ENCODE results near the gene CBX3.

DNA sequence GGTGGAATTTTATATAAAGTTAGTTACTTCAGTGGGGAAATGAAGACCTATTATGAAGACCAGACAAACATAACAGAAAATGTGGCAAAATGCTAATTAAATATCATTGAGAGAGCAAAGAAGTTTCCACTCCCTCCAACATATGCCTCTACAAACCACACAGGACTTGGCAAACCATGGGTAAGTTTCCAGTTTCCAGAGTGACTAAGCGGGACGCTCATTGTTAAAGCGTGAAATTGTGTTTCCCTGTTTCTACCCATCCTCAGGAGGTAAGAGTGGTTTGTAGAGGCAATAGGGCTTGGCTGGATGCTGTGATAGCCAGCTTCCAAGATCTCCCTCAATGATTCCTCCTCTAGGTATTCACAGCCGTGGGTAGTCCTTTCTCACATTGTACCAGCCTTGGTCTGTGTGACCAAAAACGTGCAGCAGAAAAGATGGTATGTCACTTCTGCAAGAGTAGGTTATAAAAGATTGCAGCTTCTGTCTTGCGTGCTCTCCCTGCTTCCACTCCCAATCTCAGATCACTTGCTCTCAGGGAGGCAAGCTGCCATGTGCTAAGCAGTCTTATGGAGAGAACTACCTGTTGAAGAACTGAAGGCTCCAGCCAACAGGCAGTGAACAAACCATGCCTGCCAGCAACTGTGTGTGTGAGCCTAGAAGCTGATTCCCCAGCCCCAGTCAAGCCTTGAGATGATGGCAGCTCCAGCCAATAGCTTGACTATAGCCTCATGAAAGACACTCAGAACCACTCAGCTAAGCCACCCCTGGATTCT is 35.7 kb downstream of the CBX3 start:
- TF ChIP-seq, protein P1, sequence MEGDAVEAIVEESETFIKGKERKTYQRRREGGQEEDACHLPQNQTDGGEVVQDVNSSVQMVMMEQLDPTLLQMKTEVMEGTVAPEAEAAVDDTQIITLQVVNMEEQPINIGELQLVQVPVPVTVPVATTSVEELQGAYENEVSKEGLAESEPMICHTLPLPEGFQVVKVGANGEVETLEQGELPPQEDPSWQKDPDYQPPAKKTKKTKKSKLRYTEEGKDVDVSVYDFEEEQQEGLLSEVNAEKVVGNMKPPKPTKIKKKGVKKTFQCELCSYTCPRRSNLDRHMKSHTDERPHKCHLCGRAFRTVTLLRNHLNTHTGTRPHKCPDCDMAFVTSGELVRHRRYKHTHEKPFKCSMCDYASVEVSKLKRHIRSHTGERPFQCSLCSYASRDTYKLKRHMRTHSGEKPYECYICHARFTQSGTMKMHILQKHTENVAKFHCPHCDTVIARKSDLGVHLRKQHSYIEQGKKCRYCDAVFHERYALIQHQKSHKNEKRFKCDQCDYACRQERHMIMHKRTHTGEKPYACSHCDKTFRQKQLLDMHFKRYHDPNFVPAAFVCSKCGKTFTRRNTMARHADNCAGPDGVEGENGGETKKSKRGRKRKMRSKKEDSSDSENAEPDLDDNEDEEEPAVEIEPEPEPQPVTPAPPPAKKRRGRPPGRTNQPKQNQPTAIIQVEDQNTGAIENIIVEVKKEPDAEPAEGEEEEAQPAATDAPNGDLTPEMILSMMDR (IDR thresholded peaks at IDR 0.05): no peak
- TF ChIP-seq POLR2A (IDR thresholded peaks at IDR 0.05): no peak

Measured in body of pancreas (tissue), 4 donors.